CD14-positive monocyte (primary cell): ENCODE data around the gene GPX7. TPM values are rescaled to one million over a fixed set of nuclear protein-coding genes. Genes with fewer than 3 reads are reported as not detected.

Experiments used
- DNase-seq, 3 donors: peaks; one replicate each; pipeline ENCODE4 v3.0.0-alpha.2; 2011 to 2022
- H2AFZ ChIP-seq: 2 replicates; pipeline ENCODE4 v1.6.0; 2012; ENCODE audit warnings: mild to moderate bottlenecking, low read depth, low read length, inconsistent platforms; ENCODE audit not compliant: insufficient read depth, poor library complexity, severe bottlenecking
- H3K27ac ChIP-seq, 2 donors: 1 replicate in 1 of 2; 2 replicates in 1 of 2; pipeline ENCODE4 v1.5.1; 2012 to 2013; ENCODE audit warnings: low read length in 2 of 2, control low read depth in 1 of 2, inconsistent platforms in 1 of 2, low read depth in 1 of 2, mild to moderate bottlenecking in 1 of 2
- H3K27me3 ChIP-seq, 2 donors: one replicate each; pipeline versions ENCODE4 v1.6.0 to v1.6.1; 2011 to 2013; ENCODE audit warnings: low read length in 2 of 2; ENCODE audit not compliant: control insufficient read depth in 2 of 2, insufficient read depth in 2 of 2
- H3K36me3 ChIP-seq, 2 donors: replicated peaks in 1 of 2; 1 replicate in 1 of 2; 2 replicates in 1 of 2; pipeline versions ENCODE4 v1.5.1 to v1.6.1; 2012 to 2013; ENCODE audit warnings: low read length in 2 of 2, control low read depth in 1 of 2, inconsistent platforms in 1 of 2, mild to moderate bottlenecking in 1 of 2; ENCODE audit not compliant: insufficient read depth in 2 of 2, control insufficient read depth in 1 of 2
- H3K4me1 ChIP-seq, 2 donors: 1 replicate in 1 of 2; 2 replicates in 1 of 2; pipeline versions ENCODE4 v1.5.1 to v1.6.1; 2012 to 2013; ENCODE audit warnings: low read length in 2 of 2, control low read depth in 1 of 2, inconsistent platforms in 1 of 2, mild to moderate bottlenecking in 1 of 2, moderate library complexity in 1 of 2; ENCODE audit not compliant: insufficient read depth in 2 of 2, control insufficient read depth in 1 of 2
- H3K4me2 ChIP-seq: replicated peaks from 2 replicates; pipeline ENCODE3; 2012; ENCODE audit warnings: low read length, moderate library complexity, mild to moderate bottlenecking; ENCODE audit not compliant: poor library complexity, severe bottlenecking; ENCODE audit errors: extremely low read depth
- H3K4me3 ChIP-seq, 3 experiments: fragments of 200-600 bp in 1 of 3; sonication (generic) in 1 of 3; replicated peaks in 1 of 3; 1 replicate in 2 of 3; 2 replicates in 1 of 3; pipeline ENCODE4 v1.5.1; 2011 to 2013; ENCODE audit warnings: low read length in 3 of 3, mild to moderate bottlenecking in 3 of 3, control low read depth in 2 of 3, low read depth in 2 of 3, inconsistent platforms in 1 of 3, moderate library complexity in 1 of 3
- H3K79me2 ChIP-seq: 2 replicates; pipeline ENCODE4 v1.6.0; 2012; ENCODE audit warnings: mild to moderate bottlenecking, control low read depth, inconsistent platforms, low read length, moderate library complexity; ENCODE audit not compliant: insufficient read depth
- H3K9ac ChIP-seq: 2 replicates; pipeline ENCODE4 v1.6.0; 2017; ENCODE audit warnings: low read length, mild to moderate bottlenecking; ENCODE audit not compliant: insufficient read depth, poor library complexity, severe bottlenecking
- H3K9me3 ChIP-seq, 2 donors: replicated peaks in 1 of 2; 1 replicate in 1 of 2; 2 replicates in 1 of 2; pipeline versions ENCODE4 v1.5.1 to v1.6.1; 2012 to 2013; ENCODE audit warnings: low read length in 2 of 2, control low read depth in 1 of 2; ENCODE audit not compliant: control insufficient read depth in 1 of 2, insufficient read depth in 1 of 2
- H4K20me1 ChIP-seq: 2 replicates; pipeline ENCODE4 v1.6.0; 2012; ENCODE audit warnings: mild to moderate bottlenecking, low read length, control low read depth, moderate library complexity; ENCODE audit not compliant: insufficient read depth
- H3K27ac Mint-ChIP-seq, 7 donors: one replicate each; pipeline ENCODE4 v1.8.0; 2020; ENCODE audit warnings: mild to moderate bottlenecking in 7 of 7, mixed read lengths in 7 of 7, moderate library complexity in 6 of 7, inconsistent platforms in 2 of 7
- H3K27me3 Mint-ChIP-seq, 3 donors: one replicate each; pipeline ENCODE4 v1.8.0; 2021 to 2022; ENCODE audit warnings: low read depth in 3 of 3, mild to moderate bottlenecking in 3 of 3, mixed read lengths in 3 of 3, moderate library complexity in 3 of 3, inconsistent platforms in 1 of 3
- H3K36me3 Mint-ChIP-seq, 2 donors: one replicate each; pipeline ENCODE4 v1.8.0; 2020; ENCODE audit warnings: mixed read lengths in 2 of 2, inconsistent platforms in 1 of 2, mild to moderate bottlenecking in 1 of 2
- H3K4me1 Mint-ChIP-seq: one replicate; pipeline ENCODE4 v1.8.0; 2020; ENCODE audit warnings: mild to moderate bottlenecking, mixed read lengths
- H3K4me3 Mint-ChIP-seq, 2 donors: one replicate each; pipeline ENCODE4 v1.8.0; 2020; ENCODE audit warnings: mild to moderate bottlenecking in 2 of 2, mixed read lengths in 2 of 2, moderate library complexity in 1 of 2
- H3K9me3 Mint-ChIP-seq, 7 donors: one replicate each; pipeline ENCODE4 v1.8.0; 2020 to 2022; ENCODE audit warnings: mixed read lengths in 7 of 7, mild to moderate bottlenecking in 6 of 7, moderate library complexity in 6 of 7, inconsistent platforms in 2 of 7
- WGBS: methylation state at CpG from one replicate; pipeline ENCODE4 v1.1.5; 2013; ENCODE audit warnings: missing lambda C conversion rate; ENCODE audit not compliant: insufficient coverage; 5-methylcytosine and 5-hydroxymethylcytosine counted together
- intact Hi-C, 2 donors: fragments of 100-400 bp; cut with micrococcal nuclease; formaldehyde crosslinking; loops; one replicate each; pipeline versions ENCODE4 v1.15.0 to v1.15.1; 2023
- polyA plus RNA-seq, 3 donors: library from polyadenylated mRNA; depleted of rRNA in 1 of 3; unstranded in 2 of 3; stranded (reverse) in 1 of 3; fragments of 300-500 nt in 2 of 3; fragments of >200 nt in 1 of 3; fragmentation: Illumina TruSeq in 2 of 3; gene quantifications; 1 replicate in 2 of 3; 2 replicates in 1 of 3; pipeline ENCODE4 v1.2.3, GENCODE V29; 2012 to 2021
- TF ChIP-seq, protein P1 (sequence below): fragments of 200-600 bp; IDR thresholded peaks from one replicate; pipeline ENCODE4 v1.8.0; 2022; ENCODE audit warnings: antibody characterized with exemption, mild to moderate bottlenecking

The GPX7 gene
- polyA plus RNA-seq, 3 donors = 1.7 to 3.3 (median 2.9) TPM

DNA sequence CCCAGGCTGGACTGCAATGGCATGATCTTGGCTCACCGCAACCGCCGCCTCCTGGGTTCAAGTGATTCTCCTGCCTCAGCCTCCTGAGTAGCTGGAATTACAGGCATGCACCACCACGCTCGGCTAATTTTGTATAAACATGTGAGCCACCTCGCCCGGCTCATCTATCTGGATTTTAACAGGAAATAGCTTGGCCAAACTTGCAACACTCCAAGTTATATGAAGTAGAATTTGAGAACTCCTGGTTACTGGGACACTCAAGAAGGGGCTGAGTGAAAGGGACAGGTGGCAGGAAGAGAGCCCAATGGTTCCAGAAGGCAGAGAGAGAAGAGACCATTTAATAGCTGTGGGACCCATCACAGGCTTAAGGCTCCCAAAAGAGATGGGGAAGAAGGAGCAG is 2.9 kb upstream of the GPX7 start:
- Histone ChIP-seq H3K27me3 (peaks cover 3 to 12% of the 10 kb centered on the region in 2 donors), H3K36me3 (no peaks in the 10 kb centered on the region), H3K9me3 (no peaks in the 10 kb centered on the region), H4K20me1 (no peaks in the 10 kb centered on the region), H2AFZ (no peak overlapping the region), H3K4me3 (no peak overlapping the region), H3K9ac (no peak overlapping the region), H3K4me2 (no peak overlapping the region), H3K4me1 (peaks cover 19 to 24% of the 10 kb centered on the region in 2 donors), H3K79me2 (peaks cover 2% of the 10 kb centered on the region), H3K27ac (no peak overlapping the region)
- intact Hi-C loops = no loop called here
- Mint-ChIP-seq H3K27ac (peak overlapping the region in 1 of 7 donors; percentile 33), H3K27me3 (peaks cover 15 to 25% (median 20%) of the 10 kb centered on the region in 3 donors), H3K9me3 (peaks cover 0 to 6% (median 4%) of the 10 kb centered on the region in 7 donors), H3K4me3 (no peak overlapping the region), H3K36me3 (peaks cover 0 to 8% of the 10 kb centered on the region in 2 donors), H3K4me1 (peaks cover 20% of the 10 kb centered on the region)
- TF ChIP-seq, protein P1, sequence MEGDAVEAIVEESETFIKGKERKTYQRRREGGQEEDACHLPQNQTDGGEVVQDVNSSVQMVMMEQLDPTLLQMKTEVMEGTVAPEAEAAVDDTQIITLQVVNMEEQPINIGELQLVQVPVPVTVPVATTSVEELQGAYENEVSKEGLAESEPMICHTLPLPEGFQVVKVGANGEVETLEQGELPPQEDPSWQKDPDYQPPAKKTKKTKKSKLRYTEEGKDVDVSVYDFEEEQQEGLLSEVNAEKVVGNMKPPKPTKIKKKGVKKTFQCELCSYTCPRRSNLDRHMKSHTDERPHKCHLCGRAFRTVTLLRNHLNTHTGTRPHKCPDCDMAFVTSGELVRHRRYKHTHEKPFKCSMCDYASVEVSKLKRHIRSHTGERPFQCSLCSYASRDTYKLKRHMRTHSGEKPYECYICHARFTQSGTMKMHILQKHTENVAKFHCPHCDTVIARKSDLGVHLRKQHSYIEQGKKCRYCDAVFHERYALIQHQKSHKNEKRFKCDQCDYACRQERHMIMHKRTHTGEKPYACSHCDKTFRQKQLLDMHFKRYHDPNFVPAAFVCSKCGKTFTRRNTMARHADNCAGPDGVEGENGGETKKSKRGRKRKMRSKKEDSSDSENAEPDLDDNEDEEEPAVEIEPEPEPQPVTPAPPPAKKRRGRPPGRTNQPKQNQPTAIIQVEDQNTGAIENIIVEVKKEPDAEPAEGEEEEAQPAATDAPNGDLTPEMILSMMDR = no peak
- WGBS = 53% methylated on average over 2 of the region's 7 CpGs
- no peak for DNase-seq

DNA sequence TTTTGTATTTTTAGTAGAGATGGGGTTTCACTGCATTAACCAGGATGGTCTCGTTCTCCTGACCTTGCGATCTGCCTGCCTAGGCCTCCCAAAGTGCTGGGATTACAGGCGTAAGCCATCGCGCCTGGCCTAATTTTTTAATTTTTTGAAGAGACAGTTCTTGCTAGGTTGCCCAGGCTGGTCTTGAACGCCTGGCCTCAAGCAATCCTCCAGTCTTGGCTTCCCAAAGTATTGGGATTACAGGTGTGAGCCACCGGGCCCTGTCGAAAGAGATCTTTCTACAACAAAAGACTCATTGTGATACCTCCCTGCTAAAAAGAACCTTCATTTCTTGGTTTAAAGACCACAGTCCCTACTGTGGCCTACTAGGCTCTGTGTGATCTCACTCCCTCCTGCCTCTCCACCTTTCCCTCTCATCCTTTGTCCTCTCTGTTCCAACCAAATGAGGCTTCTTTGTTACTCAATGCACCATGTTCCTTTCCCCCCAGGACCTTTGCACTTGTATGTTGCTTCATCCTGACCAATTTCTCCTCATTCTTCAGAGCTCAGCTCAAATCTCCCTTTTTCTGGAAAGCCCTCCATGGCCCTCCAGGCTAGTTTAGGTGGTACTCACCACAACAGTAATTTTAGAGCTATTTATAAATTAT is 1.5 kb upstream of the GPX7 start:
- H3K9me3 ChIP-seq = no peaks in the 10 kb centered on the region
- no peak for DNase-seq
- TF ChIP-seq, protein P1 = no peak
- H3K4me2 ChIP-seq = no peak overlapping the region
- H3K4me1 ChIP-seq = peaks cover 20 to 27% of the 10 kb centered on the region in 2 donors
- 91% methylated on average over 3 of the region's 8 CpGs for WGBS
- Mint-ChIP-seq H3K27me3 (peaks cover 13 to 22% (median 20%) of the 10 kb centered on the region in 3 donors), H3K27ac (no peak overlapping the region), H3K36me3 (peaks cover 0 to 8% of the 10 kb centered on the region in 2 donors), H3K9me3 (peaks cover 0 to 6% (median 4%) of the 10 kb centered on the region in 7 donors), H3K4me3 (no peak overlapping the region), H3K4me1 (peaks cover 26% of the 10 kb centered on the region)
- H3K9ac ChIP-seq = no peak overlapping the region
- peaks cover 3% of the 10 kb centered on the region for H3K79me2 ChIP-seq
- no peak overlapping the region for H3K4me3 ChIP-seq
- intact Hi-C loops = no loop called here
- H3K27ac ChIP-seq = no peak overlapping the region
- H4K20me1 ChIP-seq = no peaks in the 10 kb centered on the region
- no peaks in the 10 kb centered on the region for H3K36me3 ChIP-seq
- peaks cover 0 to 10% of the 10 kb centered on the region in 2 donors for H3K27me3 ChIP-seq
- no peak overlapping the region for H2AFZ ChIP-seq
